A549 treated with AZD2906 at 1 μM for 4 hours (cell line): ENCODE results near the gene SPSB2. TPM values are rescaled to one million over a fixed set of nuclear protein-coding genes. Genes with fewer than 3 reads are reported as not detected.

Experiments
- total RNA-seq: library from RNA; stranded (reverse); fragments of 200-300 nt; extraction: Qiagen RNA extraction; gene quantifications from 5 replicates; pipeline ENCODE4 v1.2.3, GENCODE V29; 2022

The SPSB2 gene, protein sequence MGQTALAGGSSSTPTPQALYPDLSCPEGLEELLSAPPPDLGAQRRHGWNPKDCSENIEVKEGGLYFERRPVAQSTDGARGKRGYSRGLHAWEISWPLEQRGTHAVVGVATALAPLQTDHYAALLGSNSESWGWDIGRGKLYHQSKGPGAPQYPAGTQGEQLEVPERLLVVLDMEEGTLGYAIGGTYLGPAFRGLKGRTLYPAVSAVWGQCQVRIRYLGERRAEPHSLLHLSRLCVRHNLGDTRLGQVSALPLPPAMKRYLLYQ
- 24.5 to 34.1 TPM (median 33.9 TPM) in 5 replicates for total RNA-seq

DNA sequence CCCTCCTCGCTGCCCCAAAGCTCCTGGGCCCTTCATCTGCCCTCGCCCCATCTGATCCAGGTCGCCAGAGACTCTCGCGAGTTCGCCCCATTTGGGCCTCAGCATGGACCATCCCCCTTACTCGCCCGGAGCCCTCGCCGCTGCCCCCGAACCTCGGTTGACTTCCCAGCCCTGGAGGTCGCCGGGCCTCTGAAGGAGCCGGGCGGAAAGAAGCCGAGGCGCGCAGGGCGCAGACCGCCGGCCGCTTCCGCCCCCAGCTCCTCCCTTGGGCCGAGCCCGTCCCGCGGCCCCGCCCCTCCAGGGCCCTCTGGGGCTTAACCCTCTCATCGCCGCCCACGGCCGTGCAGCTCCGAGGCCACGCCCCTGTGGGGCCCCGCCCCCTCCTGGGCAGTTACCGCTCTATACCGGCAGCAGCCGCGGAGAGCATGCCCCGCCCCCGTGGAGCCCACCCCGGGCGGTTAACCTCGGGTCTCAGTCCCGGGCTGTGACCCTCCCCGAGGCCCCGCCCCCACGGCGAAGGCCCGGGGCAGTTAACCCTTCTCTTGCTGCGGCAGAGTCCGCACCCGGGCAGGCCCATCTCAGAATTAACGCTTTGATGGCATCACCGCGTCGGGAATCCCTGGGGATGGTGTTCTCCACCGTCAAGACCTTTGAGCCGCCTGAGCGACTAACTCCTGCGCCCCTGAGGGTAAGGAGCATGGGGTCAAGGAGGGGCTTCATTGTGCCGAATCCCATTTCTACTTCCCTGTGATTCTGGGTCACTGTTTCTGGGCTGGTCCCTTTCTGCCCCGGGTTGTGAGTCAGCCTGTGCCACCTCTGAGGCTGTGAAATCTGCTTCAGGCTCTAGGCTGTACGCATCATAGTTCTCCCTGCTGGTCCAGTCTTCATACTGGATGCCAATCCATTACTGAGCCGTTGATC lies at the start of gene SPSB2:
TSS of gene SPSB2 (minus strand) at position 210 of the 921 bp plus-strand sequence. CDS start 402 bp downstream, outside the sequence.

DNA sequence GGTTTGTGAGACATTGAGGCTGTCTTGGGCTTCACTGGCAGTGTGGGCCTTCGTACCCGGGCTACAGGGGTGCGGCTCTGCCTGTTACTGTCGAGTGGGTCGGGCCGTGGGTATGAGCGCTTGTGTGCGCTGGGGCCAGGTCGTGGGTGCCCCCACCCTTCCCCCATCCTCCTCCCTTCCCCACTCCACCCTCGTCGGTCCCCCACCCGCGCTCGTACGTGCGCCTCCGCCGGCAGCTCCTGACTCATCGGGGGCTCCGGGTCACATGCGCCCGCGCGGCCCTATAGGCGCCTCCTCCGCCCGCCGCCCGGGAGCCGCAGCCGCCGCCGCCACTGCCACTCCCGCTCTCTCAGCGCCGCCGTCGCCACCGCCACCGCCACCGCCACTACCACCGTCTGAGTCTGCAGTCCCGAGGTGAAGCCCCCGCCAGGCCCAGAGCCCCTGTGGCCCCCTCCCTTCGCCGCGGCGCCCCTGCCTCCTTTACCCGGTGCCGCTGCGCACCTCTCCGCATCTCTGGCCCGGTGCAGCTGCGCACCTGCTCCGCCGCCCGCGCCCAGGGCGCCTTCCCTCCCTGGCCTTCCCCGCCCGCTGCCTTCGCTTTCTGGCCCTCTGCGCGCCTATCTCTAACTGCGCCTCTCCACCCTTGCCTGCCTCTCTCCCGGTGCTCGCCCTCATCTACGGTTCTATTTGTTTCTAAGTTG lies 41.3 kb upstream of the SPSB2 start, which contains the start of gene ENO2:
TSS of gene ENO2 (plus strand) at position 335 of the 701 bp plus-strand sequence. CDS start 1,253 bp downstream, outside the sequence.

DNA sequence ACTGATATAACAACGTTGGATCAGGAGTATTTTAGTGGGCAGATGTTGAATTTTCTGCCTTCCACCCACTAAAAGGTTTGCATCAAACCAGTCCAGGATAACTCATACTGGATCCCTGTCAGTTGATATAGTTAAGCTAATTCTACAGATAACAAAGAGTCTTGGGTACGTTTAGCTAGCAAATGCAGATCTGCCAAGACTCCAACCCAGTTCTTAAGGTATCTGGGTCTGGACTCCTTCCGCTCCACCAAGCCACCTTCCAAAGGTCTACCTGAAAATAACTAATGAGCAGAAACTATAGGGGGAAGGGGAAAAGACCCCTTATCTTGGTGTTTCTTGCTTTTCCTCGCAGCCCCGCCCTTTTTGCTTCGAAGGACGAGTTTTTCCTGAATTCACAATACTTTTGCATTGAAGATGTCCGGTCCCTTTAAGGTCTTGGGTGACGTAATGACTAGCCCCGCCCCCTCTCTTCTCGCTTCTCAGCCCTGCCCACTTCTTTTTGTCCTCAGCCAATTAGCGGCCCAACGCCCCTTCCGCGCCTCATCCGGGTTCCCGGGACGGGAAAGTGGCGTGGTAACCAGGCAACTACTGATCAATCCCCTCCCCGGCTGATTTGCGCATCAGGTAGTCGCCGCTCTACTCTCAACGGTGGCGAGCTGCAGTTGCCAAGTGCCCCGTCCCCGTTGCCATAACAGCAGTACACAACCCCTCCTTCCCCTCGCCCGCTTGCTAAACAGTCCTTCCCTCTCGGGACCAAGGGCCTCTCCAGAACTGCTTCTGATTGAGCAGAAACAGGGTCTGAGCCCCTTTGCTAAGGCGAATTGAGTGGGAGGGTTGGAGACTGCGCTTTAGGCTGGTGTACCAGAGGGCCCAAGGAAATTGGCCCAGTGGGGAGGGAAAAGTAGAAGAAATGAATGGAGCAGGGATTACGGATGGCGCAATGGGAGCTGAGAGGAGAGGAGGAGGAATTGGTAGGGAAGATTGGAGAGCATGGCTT lies 31.5 kb upstream of the SPSB2 start, which contains the start of gene LRRC23:
TSS of gene LRRC23 (plus strand) at position 543 of the 997 bp plus-strand sequence. CDS start 812 bp downstream, outside the sequence.

DNA sequence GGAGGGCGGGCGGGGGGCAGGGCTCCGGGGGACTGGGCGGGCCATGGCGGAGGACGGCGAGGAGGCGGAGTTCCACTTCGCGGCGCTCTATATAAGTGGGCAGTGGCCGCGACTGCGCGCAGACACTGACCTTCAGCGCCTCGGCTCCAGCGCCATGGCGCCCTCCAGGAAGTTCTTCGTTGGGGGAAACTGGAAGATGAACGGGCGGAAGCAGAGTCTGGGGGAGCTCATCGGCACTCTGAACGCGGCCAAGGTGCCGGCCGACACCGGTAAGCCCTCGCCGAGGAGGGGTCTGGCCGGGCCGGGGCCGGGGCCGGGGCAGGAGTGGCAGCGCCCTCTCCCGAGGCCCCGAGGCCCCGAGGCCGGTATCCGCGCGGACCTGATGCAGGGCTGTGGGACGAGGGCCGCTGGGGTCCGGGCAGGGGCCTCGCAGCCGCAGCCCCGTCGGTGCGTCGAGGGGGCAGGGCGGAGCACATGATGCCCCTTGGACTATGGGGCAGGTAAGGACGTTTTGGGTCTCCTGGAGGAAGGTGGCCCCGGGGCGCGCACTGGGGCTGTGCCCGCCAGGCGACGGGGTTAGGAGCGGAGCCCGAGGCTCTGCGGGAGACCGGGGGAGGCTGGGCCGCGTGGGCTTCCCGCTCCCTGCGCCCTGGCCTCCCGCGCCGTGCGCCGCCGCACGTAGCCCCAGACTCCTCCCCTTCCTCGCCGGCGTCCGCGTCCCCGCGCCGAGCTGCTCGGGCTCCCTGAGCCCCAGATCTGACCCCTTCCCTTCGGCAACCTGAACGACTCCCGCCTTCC lies 5.5 kb downstream of the SPSB2 start, which contains the start of gene TPI1:
TSS of gene TPI1 (plus strand) at position 119 of the 798 bp plus-strand sequence. CDS start at position 155, 36 bp downstream.

DNA sequence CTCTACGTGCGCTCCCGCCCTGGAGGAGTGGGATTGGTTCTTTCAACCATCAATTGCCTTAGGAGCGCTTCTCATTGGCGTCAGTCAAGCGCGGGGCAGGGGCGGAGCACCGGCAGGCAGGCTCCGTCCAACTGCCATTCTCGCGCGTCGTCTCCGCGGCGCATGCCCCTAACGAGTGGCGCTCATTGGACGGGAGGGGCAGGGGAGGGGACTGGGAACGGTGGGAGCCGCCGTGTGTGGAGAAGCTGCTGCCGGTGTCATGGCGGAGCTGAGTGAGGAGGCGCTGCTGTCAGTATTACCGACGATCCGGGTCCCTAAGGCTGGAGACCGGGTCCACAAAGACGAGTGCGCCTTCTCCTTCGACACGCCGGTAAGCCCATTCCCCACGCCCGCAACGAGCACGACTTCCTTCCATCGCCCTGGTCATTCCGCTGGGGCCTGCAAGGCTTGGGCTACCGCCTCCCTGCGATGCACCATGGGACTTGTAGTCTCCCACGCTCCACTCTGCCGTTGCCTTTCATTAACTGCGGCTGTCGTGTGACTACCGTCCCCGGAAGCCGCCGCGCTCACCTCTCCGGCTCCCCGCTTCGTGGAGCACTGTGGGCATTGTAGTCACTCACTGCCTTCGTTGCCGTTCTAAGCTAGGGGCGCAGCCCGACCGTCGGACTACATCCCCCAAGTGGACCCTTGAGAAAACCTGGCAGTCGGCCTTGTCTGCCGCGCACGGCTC lies 21.0 kb downstream of the SPSB2 start, which contains the start of gene USP5:
TSS of gene USP5 (plus strand) at position 230 of the 730 bp plus-strand sequence. CDS start at position 260, 30 bp downstream.

DNA sequence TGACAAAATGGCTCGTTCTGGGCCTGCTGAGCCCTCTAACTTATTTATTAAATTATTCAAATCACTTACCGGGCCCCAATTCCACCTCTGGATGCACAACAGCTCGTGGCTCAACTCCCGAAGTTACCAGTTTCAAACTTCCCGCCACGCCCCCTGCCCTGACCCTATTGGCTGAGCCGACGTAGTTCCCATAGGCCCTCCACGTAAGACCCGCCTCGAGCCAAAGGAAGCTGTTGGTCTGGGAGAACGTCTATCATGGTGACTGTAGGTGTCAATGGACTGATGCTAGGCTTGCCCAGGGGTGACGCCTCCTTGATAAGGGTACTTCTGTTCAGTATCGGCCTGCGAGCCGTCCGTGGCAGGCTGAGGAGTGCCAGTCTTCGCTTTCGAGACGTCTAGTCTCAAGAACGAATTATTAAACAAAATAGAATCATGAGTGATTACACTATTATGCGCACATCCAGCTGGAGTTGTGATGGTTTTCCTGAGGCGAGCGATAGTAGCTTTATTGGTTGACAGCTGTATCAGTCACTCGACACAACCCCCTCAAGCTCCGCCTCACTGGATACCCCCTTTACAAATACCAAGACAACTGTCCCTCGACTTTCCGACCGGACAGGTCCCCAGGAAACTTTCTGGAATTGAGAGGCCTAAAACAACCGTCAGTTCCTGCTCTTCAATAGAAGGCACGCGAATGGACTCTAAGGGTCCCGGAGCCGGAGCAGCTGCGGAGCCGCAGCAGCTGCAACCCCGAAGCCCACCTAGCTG lies 21.8 kb downstream of the SPSB2 start, which contains the start of gene CDCA3:
TSS of gene CDCA3 (minus strand) at position 134 of the 768 bp plus-strand sequence. CDS start 334 bp downstream, outside the sequence.

DNA sequence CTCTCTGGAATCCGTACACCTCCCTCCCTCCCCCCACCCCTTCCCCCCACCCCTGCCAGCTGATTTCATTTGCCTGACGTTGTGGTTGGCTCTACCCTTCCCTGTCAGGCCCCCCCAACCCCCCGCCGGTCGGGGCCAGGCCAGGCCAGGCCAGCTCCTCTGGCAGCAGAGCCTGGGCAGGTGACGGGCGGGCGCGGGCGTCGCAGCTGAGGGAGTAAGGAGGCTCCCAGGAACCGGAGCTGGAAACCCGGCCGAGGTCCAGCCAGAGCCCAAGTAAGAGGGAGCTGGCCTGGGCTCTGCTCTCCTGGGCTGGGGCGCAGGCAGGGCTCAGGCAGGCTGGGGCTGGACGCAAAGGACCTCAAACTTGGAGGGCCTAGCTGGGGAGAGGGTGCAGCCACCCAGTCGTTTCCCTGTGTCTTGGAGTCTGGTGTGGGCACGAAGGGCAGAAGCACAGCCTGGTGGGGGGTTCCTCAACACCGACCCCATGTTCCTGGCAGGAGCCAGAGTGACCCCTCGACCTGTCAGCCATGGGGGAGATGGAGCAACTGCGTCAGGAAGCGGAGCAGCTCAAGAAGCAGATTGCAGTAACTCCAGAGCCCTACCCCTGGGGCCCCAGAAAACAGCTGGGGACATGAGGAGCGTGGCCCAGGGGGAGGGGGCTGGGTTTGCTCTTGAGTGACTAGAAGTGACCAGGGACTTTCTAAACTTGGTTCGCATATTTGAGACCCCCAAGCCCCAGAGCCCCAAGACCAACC lies 32.2 kb downstream of the SPSB2 start, which contains the start of gene GNB3:
TSS of gene GNB3 (plus strand) at position 165 of the 755 bp plus-strand sequence. CDS start at position 528, 363 bp downstream.

DNA sequence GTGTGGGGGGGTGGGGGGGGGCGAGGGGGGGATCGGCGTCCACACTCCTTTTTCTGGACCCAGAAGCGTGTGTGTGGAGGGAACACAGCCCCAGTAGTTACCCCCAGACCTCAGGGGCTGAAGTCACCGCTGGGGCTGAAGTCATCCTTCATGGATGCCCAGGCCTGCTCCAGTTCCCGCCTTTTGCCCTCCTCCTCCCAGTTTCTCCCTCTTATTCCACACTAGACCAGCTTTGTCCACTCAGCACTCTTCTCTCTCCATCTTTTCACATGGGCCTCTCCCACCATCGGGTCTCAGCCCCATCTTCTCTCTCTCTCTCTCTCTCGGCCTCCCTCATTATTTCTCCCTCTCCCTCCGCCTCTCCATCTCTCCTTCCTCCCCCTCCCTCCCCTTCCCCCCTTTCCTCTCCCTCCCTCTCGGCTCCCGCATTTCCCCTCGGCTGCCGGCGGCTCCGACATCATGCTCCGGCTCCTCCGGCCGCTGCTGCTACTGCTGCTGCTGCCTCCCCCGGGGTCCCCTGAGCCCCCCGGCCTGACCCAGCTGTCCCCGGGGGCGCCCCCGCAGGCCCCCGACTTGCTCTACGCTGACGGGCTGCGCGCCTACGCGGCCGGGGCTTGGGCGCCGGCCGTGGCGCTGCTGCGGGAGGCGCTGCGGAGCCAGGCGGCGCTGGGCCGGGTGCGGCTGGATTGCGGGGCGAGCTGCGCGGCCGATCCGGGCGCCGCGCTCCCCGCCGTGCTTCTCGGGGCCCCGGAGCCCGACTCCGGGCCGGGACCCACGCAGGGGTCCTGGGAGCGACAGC lies 44.9 kb downstream of the SPSB2 start, which contains the start of gene P3H3:
TSS of gene P3H3 (plus strand) at position 426 of the 799 bp plus-strand sequence. CDS start at position 460, 34 bp downstream.

DNA sequence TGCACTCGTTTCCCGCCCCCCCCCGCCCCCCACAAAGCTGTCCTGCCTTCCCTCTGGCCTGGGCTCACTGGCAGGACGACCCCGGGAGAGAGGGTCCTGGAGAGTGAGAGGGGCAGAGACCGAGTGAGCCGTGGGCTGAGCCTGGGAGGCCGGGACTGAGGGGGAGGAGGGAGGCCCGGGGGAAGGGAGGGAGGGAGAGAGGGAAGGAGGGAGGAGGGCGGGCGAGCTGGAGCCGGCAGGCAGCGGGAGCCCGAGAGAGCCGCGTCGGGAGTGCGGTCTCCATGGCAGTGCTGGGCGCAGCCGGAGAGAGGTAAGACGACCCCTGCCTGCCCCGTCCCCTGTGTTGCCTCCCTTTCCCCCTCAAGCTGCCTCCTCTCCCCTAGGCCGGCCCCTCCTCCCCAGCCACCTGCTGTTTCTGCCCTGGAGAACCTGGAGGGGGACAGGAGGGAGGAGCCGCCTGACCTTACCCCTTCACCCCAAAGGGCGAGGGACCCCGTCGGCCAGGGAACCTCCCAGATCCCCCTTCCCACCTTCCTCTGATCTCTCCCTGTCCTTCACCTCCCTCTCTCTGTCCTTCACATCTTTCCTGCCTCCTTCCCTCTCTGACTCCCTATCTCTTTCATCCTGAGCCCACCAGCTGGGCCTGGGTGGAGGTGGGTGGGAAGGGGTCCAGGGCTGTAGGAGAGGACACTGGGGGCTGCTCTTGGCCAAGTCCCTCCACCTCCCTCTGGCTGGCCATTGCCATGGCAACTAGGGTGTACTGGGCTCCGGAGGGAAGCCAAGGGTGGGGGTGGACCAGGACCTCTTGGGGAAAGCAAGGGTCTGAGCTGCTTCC lies 51.3 kb downstream of the SPSB2 start, which contains the start of gene GPR162:
TSS of gene GPR162 (plus strand) at position 231 of the 835 bp plus-strand sequence. CDS start 2,078 bp downstream, outside the sequence.

Other genes starting within 250 kb of the SPSB2 start
- gene LPAR5, start 237.3 kb downstream of the SPSB2 start, total RNA-seq, result 0.53 to 0.92 TPM (median 0.65 TPM) in 5 replicates
- 0.13 to 0.28 TPM (median 0.17 TPM) in 3 of 5 replicates, not detected in the others for gene ACRBP, start 225.9 kb downstream of the SPSB2 start, total RNA-seq
- gene ING4, start 210.2 kb downstream of the SPSB2 start, total RNA-seq, result 12.0 to 17.7 TPM (median 14.7 TPM) in 5 replicates
- gene ZNF384, start 183.9 kb downstream of the SPSB2 start, total RNA-seq, result 50.4 to 60.8 TPM (median 56.9 TPM) in 5 replicates
- 0.75 to 1.00 TPM (median 0.92 TPM) in 5 replicates for gene PIANP, start 172.5 kb downstream of the SPSB2 start, total RNA-seq
- gene COPS7A, start 149.3 kb downstream of the SPSB2 start, total RNA-seq, result 50.2 to 55.9 TPM (median 55.2 TPM) in 5 replicates
- gene MLF2, start 120.2 kb downstream of the SPSB2 start, total RNA-seq, result 268 to 304 TPM (median 292 TPM) in 5 replicates
- gene PTMS, start 106.9 kb downstream of the SPSB2 start, total RNA-seq, result 589 to 916 TPM (median 868 TPM) in 5 replicates
- 0.83 to 1.6 TPM (median 1.4 TPM) in 5 replicates for gene LAG3, start 100.8 kb downstream of the SPSB2 start, total RNA-seq
- gene CD4, start 83.8 kb downstream of the SPSB2 start, total RNA-seq, result 0.01 to 0.06 TPM in 2 of 5 replicates, not detected in the others
- 0.26 to 0.41 TPM (median 0.33 TPM) in 5 replicates for gene GPR162, start 51.5 kb downstream of the SPSB2 start, total RNA-seq
- 22.2 to 28.3 TPM (median 26.4 TPM) in 5 replicates for gene P3H3, start 44.9 kb downstream of the SPSB2 start, total RNA-seq
- gene GNB3, start 32.4 kb downstream of the SPSB2 start, total RNA-seq, result 0.92 to 2.1 TPM (median 1.4 TPM) in 5 replicates
- gene CDCA3, start 22.0 kb downstream of the SPSB2 start, total RNA-seq, result 72.8 to 80.0 TPM (median 76.6 TPM) in 5 replicates
- gene USP5, start 21.2 kb downstream of the SPSB2 start, total RNA-seq, result 71.9 to 93.6 TPM (median 77.7 TPM) in 5 replicates
- 1,494 to 1,665 TPM (median 1,624 TPM) in 5 replicates for gene TPI1, start 5.8 kb downstream of the SPSB2 start, total RNA-seq
- 15.6 to 19.4 TPM (median 16.9 TPM) in 5 replicates for gene LRRC23, start 31.5 kb upstream of the SPSB2 start, total RNA-seq
- gene ENO2, start 41.3 kb upstream of the SPSB2 start, total RNA-seq, result 29.0 to 33.1 TPM (median 32.0 TPM) in 5 replicates
- 50.9 to 76.0 TPM (median 73.6 TPM) in 5 replicates for gene ATN1, start 54.7 kb upstream of the SPSB2 start, total RNA-seq
- not detected in 5 replicates for gene RNU7-1, start 70.5 kb upstream of the SPSB2 start, total RNA-seq
- 261 to 320 TPM (median 303 TPM) in 5 replicates for gene C12orf57, start 70.7 kb upstream of the SPSB2 start, total RNA-seq
- gene PTPN6, start 78.1 kb upstream of the SPSB2 start, total RNA-seq, result 9.1 to 13.5 TPM (median 10.5 TPM) in 5 replicates
- 316 to 337 TPM (median 328 TPM) in 5 replicates for gene PHB2, start 97.4 kb upstream of the SPSB2 start, total RNA-seq
- gene EMG1, start 97.6 kb upstream of the SPSB2 start, total RNA-seq, result 54.5 to 63.2 TPM (median 59.6 TPM) in 5 replicates
- gene LPCAT3, start 145.2 kb upstream of the SPSB2 start, total RNA-seq, result 26.7 to 30.7 TPM (median 29.8 TPM) in 5 replicates
- 40.4 to 73.4 TPM (median 41.9 TPM) in 5 replicates for gene C1S, start 187.4 kb upstream of the SPSB2 start, total RNA-seq
- gene C1R, start 219.1 kb upstream of the SPSB2 start, total RNA-seq, result 27.7 to 49.0 TPM (median 30.3 TPM) in 5 replicates
- gene C1RL, start 235.9 kb upstream of the SPSB2 start, total RNA-seq, result 10.8 to 14.6 TPM (median 13.4 TPM) in 5 replicates